ENCODE data around the gene E2F7.

Gene E2F7

DNA sequence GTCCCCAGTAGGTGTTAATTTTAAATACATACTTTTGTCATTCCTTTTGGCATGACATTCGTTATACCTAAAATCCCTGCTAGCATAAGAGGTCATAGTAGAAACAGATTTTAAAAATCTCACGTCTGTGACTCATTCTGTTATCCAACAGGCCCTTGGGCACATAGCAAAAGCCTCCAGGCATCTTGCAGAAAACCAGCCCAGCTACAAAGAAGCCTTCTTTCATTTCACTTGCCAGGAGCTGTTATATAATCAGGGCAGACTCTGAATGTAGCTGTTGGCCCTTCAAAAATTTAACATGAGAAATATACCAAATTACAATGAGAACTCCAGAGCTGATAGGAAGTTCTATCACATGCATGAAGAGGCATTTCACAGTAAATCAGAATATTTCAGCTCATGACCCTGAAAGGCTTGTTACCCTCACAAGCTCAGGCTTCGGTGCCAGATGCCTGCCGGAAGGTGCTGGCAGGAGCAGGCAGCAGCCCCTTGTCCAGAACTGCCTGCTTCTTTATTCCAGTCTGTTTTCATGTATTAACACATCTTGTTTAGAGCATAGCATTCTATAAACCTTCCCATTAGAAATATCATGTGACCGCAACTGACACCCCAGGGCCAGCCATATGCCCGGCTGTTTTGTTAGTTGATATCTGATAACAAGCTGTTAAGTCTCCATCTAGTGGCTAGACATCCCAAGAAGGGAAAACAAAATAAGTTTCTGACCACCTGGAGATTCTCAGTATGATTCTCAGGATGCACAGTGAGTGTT, 17.8 kb downstream of the E2F7 start:
- Histone ChIP-seq H3K9ac (ENCODE audit: low read depth in 1 of 2, low read length in 2 of 2) (no peak overlapping the region), H3K4me1 (ENCODE audit: control insufficient read depth in 2 of 2, insufficient read depth in 2 of 2, low read length in 2 of 2) (no peaks in the 10 kb centered on the region), H3K4me3 (ENCODE audit: low read length in 2 of 2) (no peak overlapping the region), H3K9me3 (ENCODE audit: control insufficient read depth in 2 of 2, low read length in 2 of 2) (no peaks in the 10 kb centered on the region), H3K36me3 (ENCODE audit: control insufficient read depth in 2 of 2, insufficient read depth in 2 of 2, low read length in 2 of 2) (no peaks in the 10 kb centered on the region), H3K27me3 (ENCODE audit: control insufficient read depth in 2 of 2, insufficient read depth in 2 of 2, low read length in 2 of 2) (no peaks in the 10 kb centered on the region), H3K27ac (ENCODE audit: low read depth in 2 of 2, low read length in 2 of 2) (no peak overlapping the region)

DNA sequence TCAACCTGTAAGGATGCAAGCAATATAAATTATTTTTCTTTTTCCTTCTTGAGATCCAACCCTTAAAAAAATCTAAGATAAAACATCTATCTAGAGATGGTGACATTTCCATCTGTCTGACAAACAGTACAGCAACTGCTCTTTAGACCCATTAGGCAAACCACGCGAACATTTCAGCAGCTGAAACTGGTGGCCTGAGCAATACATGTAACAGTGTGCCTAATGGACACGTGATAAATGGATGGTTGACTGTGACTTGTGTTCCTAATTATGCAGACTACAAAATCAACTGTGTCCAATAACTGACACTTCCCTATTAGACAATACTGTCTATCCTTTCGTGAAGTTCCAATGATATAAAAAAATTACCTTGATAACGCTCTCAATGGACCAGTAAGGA, 18.9 kb downstream of the E2F7 start:
- H3K9me3 ChIP-seq (ENCODE audit: control insufficient read depth in 2 of 2, low read length in 2 of 2): no peaks in the 10 kb centered on the region
- no peaks in the 10 kb centered on the region for H3K4me1 ChIP-seq (ENCODE audit: control insufficient read depth in 2 of 2, insufficient read depth in 2 of 2, low read length in 2 of 2)
- no peak overlapping the region for H3K9ac ChIP-seq (ENCODE audit: low read depth in 1 of 2, low read length in 2 of 2)
- no peak overlapping the region for H3K4me3 ChIP-seq (ENCODE audit: low read length in 2 of 2)
- no peaks in the 10 kb centered on the region for H3K27me3 ChIP-seq (ENCODE audit: control insufficient read depth in 2 of 2, insufficient read depth in 2 of 2, low read length in 2 of 2)
- H3K36me3 ChIP-seq (ENCODE audit: control insufficient read depth in 2 of 2, insufficient read depth in 2 of 2, low read length in 2 of 2): no peaks in the 10 kb centered on the region
- H3K27ac ChIP-seq (ENCODE audit: low read depth in 2 of 2, low read length in 2 of 2): no peak overlapping the region

DNA sequence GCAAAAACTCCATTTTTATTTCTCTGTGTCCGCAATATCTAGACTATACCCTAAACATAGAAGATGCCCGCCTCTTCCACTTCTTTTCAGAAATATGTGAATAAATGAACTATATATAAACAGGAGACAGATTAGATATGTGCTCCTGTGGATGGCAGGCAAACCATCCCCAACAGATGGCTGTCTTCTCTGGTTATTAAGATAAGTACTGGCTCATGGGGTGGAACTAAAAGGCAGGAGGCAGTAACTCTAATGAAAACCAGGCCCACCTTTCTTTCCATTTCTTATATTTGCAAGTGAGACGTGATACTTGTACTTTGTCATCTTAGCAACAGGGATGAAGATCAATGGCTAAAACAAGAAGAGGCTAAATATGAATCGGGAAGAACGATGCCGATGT, 20.2 kb downstream of the E2F7 start:
- Histone ChIP-seq H3K36me3 (ENCODE audit: control insufficient read depth in 2 of 2, insufficient read depth in 2 of 2, low read length in 2 of 2) (no peaks in the 10 kb centered on the region), H3K27ac (ENCODE audit: low read depth in 2 of 2, low read length in 2 of 2) (no peak overlapping the region), H3K9ac (ENCODE audit: low read depth in 1 of 2, low read length in 2 of 2) (no peak overlapping the region), H3K4me3 (ENCODE audit: low read length in 2 of 2) (no peak overlapping the region), H3K27me3 (ENCODE audit: control insufficient read depth in 2 of 2, insufficient read depth in 2 of 2, low read length in 2 of 2) (no peaks in the 10 kb centered on the region), H3K9me3 (ENCODE audit: control insufficient read depth in 2 of 2, low read length in 2 of 2) (no peaks in the 10 kb centered on the region), H3K4me1 (ENCODE audit: control insufficient read depth in 2 of 2, insufficient read depth in 2 of 2, low read length in 2 of 2) (no peaks in the 10 kb centered on the region)

DNA sequence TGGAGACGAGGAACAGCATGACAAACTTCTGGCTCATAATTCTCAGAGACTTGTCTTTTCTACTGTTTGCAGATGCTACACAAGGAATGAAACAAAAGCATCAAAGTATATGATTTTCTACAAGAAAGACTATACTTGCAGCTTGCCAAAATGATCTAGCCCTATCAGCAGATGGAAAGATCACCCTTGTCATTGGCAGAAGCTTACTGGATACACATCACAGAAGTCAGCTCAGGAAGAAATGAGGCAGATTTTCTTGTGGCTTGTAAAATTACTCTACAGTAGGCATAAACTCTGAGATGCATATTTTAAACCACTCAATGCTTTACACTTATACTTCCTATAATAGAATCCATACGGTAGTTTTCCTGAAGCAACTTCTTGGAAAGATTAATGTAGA, 20.6 kb downstream of the E2F7 start:
- H3K9ac ChIP-seq (ENCODE audit: low read depth in 1 of 2, low read length in 2 of 2): no peak overlapping the region
- H3K4me1 ChIP-seq (ENCODE audit: control insufficient read depth in 2 of 2, insufficient read depth in 2 of 2, low read length in 2 of 2): no peaks in the 10 kb centered on the region
- H3K36me3 ChIP-seq (ENCODE audit: control insufficient read depth in 2 of 2, insufficient read depth in 2 of 2, low read length in 2 of 2): no peaks in the 10 kb centered on the region
- H3K9me3 ChIP-seq (ENCODE audit: control insufficient read depth in 2 of 2, low read length in 2 of 2): no peaks in the 10 kb centered on the region
- no peak overlapping the region for H3K4me3 ChIP-seq (ENCODE audit: low read length in 2 of 2)
- no peak overlapping the region for H3K27ac ChIP-seq (ENCODE audit: low read depth in 2 of 2, low read length in 2 of 2)
- no peaks in the 10 kb centered on the region for H3K27me3 ChIP-seq (ENCODE audit: control insufficient read depth in 2 of 2, insufficient read depth in 2 of 2, low read length in 2 of 2)

DNA sequence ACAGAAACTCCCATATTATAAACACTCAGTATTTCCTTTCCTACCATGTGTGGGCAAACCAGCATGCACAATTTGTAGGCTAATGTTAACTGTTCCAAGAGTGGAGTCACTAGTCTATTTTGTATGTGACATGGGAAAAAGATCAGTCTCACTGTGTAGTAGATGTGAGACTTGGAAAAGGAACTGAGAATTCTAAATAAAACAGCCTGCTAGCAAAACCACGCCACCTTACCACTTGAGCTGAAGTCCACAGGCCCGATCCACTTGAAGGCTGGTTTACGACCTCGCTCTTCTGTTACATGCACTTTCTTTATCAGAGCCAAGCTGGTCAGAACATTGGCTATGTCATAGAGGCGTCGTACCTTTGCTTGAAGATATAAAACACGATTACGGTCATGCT, 22.5 kb downstream of the E2F7 start:
- Histone ChIP-seq H3K36me3 (ENCODE audit: control insufficient read depth in 2 of 2, insufficient read depth in 2 of 2, low read length in 2 of 2) (no peaks in the 10 kb centered on the region), H3K27me3 (ENCODE audit: control insufficient read depth in 2 of 2, insufficient read depth in 2 of 2, low read length in 2 of 2) (no peaks in the 10 kb centered on the region), H3K4me1 (ENCODE audit: control insufficient read depth in 2 of 2, insufficient read depth in 2 of 2, low read length in 2 of 2) (no peaks in the 10 kb centered on the region)

DNA sequence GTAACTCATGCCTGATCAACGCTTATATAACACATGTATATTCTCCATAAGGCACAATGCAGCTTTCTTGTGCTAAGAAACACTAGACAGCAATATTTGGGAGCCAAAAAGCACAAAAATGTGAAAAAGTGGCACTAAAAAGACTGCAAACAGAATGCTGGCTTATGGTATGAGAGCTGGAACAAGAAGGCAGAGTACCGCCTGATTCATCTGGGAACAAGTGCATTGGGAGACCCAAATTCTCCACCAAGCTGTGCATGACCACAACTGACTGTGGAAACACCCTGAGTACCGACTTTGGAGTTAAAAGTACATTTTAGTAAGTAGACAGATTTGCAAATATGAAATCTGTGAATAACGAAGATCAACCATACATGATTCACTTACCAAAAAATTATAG, 25.1 kb downstream of the E2F7 start:
- Histone ChIP-seq H3K9ac (ENCODE audit: low read depth in 1 of 2, low read length in 2 of 2) (no peak overlapping the region), H3K9me3 (ENCODE audit: control insufficient read depth in 2 of 2, low read length in 2 of 2) (no peaks in the 10 kb centered on the region), H3K36me3 (ENCODE audit: control insufficient read depth in 2 of 2, insufficient read depth in 2 of 2, low read length in 2 of 2) (no peaks in the 10 kb centered on the region), H3K4me3 (ENCODE audit: low read length in 2 of 2) (no peak overlapping the region), H3K27me3 (ENCODE audit: control insufficient read depth in 2 of 2, insufficient read depth in 2 of 2, low read length in 2 of 2) (no peaks in the 10 kb centered on the region), H3K4me1 (ENCODE audit: control insufficient read depth in 2 of 2, insufficient read depth in 2 of 2, low read length in 2 of 2) (no peaks in the 10 kb centered on the region), H3K27ac (ENCODE audit: low read depth in 2 of 2, low read length in 2 of 2) (no peak overlapping the region)

More for the DNA sequence above, 22.5 kb downstream of the E2F7 start:
- Histone ChIP-seq H3K9me3 (ENCODE audit: control insufficient read depth in 2 of 2, low read length in 2 of 2) (no peaks in the 10 kb centered on the region), H3K4me3 (ENCODE audit: low read length in 2 of 2) (no peak overlapping the region), H3K27ac (ENCODE audit: low read depth in 2 of 2, low read length in 2 of 2) (no peak overlapping the region), H3K9ac (ENCODE audit: low read depth in 1 of 2, low read length in 2 of 2) (no peak overlapping the region)

DNA sequence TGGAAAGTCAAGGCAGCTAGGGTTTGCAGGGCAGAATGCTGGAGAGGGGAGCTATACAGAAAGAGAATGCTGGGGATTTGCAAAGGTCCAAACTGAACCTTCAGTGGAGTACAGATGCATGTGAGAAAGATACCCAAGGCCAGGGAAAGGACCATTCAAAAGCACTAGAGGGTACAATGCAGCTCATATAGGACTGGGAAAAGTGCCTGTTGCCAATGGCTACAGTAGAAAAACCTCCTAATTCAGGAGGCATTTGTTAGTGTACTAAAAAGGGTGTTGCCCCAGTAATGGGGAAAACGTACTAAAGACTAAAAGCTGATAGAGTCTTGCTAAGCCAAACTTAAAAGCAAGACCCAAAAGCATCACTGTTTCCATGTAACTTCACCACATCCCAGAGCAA, 30.1 kb downstream of the E2F7 start:
- Histone ChIP-seq H3K9ac (ENCODE audit: low read depth in 1 of 2, low read length in 2 of 2) (no peak overlapping the region), H3K4me1 (ENCODE audit: control insufficient read depth in 2 of 2, insufficient read depth in 2 of 2, low read length in 2 of 2) (no peaks in the 10 kb centered on the region), H3K27ac (ENCODE audit: low read depth in 2 of 2, low read length in 2 of 2) (no peak overlapping the region), H3K36me3 (ENCODE audit: control insufficient read depth in 2 of 2, insufficient read depth in 2 of 2, low read length in 2 of 2) (no peaks in the 10 kb centered on the region), H3K9me3 (ENCODE audit: control insufficient read depth in 2 of 2, low read length in 2 of 2) (no peaks in the 10 kb centered on the region), H3K4me3 (ENCODE audit: low read length in 2 of 2) (no peak overlapping the region), H3K27me3 (ENCODE audit: control insufficient read depth in 2 of 2, insufficient read depth in 2 of 2, low read length in 2 of 2) (no peaks in the 10 kb centered on the region)

DNA sequence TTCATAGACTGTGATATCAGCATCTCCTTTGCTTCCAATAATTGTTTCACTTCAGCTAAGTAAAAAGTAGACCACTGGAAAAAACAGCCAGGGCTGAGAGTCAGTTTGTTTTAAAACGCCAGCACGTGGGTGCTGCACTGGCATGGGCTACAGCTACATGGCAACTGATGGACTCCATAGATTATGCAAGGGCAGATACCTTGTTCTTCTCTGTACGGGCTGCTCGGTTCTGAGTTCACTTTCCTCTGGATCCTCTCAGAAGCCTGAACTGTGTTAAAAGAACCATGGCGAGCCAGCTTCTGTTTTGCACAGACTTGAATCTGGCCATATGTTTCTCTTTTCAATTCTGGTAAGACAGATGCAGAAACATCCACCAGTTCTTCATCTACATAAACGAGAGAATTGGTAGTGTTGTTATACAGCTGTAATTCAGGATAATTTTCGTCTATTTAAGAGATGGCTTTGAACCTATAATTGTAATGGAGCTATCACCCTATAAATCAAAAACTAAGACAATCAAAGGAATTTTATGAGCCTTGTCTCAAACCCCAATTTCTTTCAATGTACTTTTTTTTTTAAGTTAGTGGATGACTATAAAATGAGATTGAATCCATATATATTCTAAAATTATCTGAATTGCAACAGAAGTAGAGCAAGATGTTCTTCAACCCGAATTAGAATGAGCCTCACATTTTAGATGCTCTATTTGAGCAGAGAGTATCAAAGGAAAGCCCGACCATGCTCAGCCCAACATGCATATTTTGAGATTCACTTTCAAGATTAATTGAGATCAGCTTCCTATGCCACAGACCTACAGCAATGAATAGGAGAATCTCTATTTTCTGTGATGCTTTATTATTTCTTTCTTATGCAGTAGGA, 31.5 kb downstream of the E2F7 start:
- Histone ChIP-seq H3K27me3 (ENCODE audit: control insufficient read depth in 2 of 2, insufficient read depth in 2 of 2, low read length in 2 of 2) (no peaks in the 10 kb centered on the region), H3K27ac (ENCODE audit: low read depth in 2 of 2, low read length in 2 of 2) (no peak overlapping the region), H3K36me3 (ENCODE audit: control insufficient read depth in 2 of 2, insufficient read depth in 2 of 2, low read length in 2 of 2) (no peaks in the 10 kb centered on the region), H3K4me1 (ENCODE audit: control insufficient read depth in 2 of 2, insufficient read depth in 2 of 2, low read length in 2 of 2) (no peaks in the 10 kb centered on the region), H3K9me3 (ENCODE audit: control insufficient read depth in 2 of 2, low read length in 2 of 2) (no peaks in the 10 kb centered on the region), H3K4me3 (ENCODE audit: low read length in 2 of 2) (no peak overlapping the region), H3K9ac (ENCODE audit: low read depth in 1 of 2, low read length in 2 of 2) (no peak overlapping the region)

DNA sequence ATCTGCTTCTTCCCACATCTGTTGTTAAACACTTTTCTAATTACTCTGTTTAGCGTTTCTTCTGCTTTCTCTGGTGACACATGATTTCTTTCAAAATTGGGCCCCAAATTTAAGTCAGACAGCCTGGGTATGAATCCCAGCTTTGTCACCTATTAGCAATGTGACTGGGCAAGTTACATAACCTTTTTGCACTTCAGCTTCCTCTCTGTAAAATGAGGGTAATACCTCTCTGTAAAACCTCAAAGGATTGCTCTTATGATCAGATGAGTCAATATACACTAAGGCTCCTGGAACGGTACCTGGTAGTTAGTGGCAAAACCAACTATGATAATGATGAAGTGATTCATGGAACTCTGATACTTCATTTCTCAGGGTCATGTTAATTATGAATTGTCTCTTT, 33.0 kb downstream of the E2F7 start:
- H3K9ac ChIP-seq (ENCODE audit: low read depth in 1 of 2, low read length in 2 of 2): no peak overlapping the region
- no peaks in the 10 kb centered on the region for H3K36me3 ChIP-seq (ENCODE audit: control insufficient read depth in 2 of 2, insufficient read depth in 2 of 2, low read length in 2 of 2)
- H3K4me3 ChIP-seq (ENCODE audit: low read length in 2 of 2): no peak overlapping the region
- H3K4me1 ChIP-seq (ENCODE audit: control insufficient read depth in 2 of 2, insufficient read depth in 2 of 2, low read length in 2 of 2): no peaks in the 10 kb centered on the region
- H3K9me3 ChIP-seq (ENCODE audit: control insufficient read depth in 2 of 2, low read length in 2 of 2): no peaks in the 10 kb centered on the region
- no peaks in the 10 kb centered on the region for H3K27me3 ChIP-seq (ENCODE audit: control insufficient read depth in 2 of 2, insufficient read depth in 2 of 2, low read length in 2 of 2)
- no peak overlapping the region for H3K27ac ChIP-seq (ENCODE audit: low read depth in 2 of 2, low read length in 2 of 2)

DNA sequence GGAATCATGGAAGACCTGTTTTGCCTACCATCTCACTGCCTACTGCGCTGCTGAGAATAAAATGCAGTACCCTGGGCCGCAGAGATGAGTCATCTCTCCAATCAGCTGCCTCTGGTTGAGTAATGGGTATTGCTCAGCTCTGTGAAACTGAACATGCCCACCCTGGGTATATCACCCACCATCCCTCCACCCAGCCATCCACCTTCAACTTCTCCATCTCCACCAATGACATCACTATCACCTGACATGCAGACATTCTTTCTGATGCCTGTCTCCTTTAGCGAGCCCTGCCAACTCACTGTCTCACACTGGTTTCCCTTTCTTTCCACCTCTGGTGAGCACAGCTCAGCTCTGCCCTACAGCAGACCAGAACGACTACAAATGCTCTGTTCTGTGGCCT, 33.6 kb downstream of the E2F7 start:
- Histone ChIP-seq H3K9ac (ENCODE audit: low read depth in 1 of 2, low read length in 2 of 2) (no peak overlapping the region), H3K9me3 (ENCODE audit: control insufficient read depth in 2 of 2, low read length in 2 of 2) (no peaks in the 10 kb centered on the region), H3K27ac (ENCODE audit: low read depth in 2 of 2, low read length in 2 of 2) (no peak overlapping the region), H3K27me3 (ENCODE audit: control insufficient read depth in 2 of 2, insufficient read depth in 2 of 2, low read length in 2 of 2) (no peaks in the 10 kb centered on the region), H3K4me1 (ENCODE audit: control insufficient read depth in 2 of 2, insufficient read depth in 2 of 2, low read length in 2 of 2) (no peaks in the 10 kb centered on the region), H3K4me3 (ENCODE audit: low read length in 2 of 2) (no peak overlapping the region), H3K36me3 (ENCODE audit: control insufficient read depth in 2 of 2, insufficient read depth in 2 of 2, low read length in 2 of 2) (no peaks in the 10 kb centered on the region)

All from mucosa of rectum (tissue), 2 donors.